ENCODE measurements around the gene ATF7IP.

DNA sequence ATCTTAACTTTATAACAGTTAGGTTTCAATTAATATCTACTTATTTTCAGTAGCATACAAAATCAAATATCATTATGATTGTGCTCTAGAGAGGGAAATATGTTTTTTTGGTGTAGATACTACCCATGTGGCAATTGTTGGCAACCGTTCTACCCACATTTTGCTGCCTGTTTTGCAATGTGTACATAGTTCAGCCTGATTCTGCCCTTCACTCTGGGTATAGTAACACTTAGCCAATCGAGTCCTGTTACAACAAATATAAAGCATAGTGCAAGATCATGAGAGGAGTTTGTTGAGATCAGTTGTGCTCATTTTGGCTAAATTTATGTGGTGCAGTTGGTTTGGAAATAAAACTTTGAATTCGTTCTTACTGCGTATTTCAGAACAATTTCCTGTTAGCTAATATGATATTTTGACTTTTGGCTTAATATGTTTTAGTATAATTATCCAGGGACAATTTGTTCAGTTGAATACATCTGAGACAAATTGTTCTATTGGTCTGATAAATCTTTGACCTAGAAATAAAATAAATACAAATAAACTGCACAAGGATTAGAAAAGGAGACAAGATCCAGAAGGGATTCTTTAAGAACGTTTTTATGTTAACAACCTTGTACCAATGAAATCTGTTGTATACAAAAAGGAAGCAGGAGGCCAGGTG, 76.9 kb downstream of the ATF7IP start:
- TF ChIP-seq, protein P1, sequence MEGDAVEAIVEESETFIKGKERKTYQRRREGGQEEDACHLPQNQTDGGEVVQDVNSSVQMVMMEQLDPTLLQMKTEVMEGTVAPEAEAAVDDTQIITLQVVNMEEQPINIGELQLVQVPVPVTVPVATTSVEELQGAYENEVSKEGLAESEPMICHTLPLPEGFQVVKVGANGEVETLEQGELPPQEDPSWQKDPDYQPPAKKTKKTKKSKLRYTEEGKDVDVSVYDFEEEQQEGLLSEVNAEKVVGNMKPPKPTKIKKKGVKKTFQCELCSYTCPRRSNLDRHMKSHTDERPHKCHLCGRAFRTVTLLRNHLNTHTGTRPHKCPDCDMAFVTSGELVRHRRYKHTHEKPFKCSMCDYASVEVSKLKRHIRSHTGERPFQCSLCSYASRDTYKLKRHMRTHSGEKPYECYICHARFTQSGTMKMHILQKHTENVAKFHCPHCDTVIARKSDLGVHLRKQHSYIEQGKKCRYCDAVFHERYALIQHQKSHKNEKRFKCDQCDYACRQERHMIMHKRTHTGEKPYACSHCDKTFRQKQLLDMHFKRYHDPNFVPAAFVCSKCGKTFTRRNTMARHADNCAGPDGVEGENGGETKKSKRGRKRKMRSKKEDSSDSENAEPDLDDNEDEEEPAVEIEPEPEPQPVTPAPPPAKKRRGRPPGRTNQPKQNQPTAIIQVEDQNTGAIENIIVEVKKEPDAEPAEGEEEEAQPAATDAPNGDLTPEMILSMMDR (IDR thresholded peaks at IDR 0.05), result no peak
- TF ChIP-seq POLR2AphosphoS5 (IDR thresholded peaks at IDR 0.05; ENCODE audit: insufficient read depth in 1 of 2, low read depth in 1 of 2), result no peak

All from vagina (tissue), 2 donors.